HepG2 (cell line): ENCODE results near the gene SOCS1. TPM values are rescaled to one million over a fixed set of nuclear protein-coding genes. Genes with fewer than 3 reads are reported as not detected.

Experiments
- ATAC-seq: fragments of 200-7000 bp; cut with Tn5 transposase; 3 replicates; pipeline ENCODE4 v1.9.1; 2020; ENCODE audit warnings: mild to moderate bottlenecking, moderate library complexity
- BruUV-seq: library from RNA; stranded (reverse); fragments of 400-500 nt; replicated peaks from 2 replicates; lab custom pipeline; 2021; lab: Mats Ljungman, UMichigan
- CTCF ChIA-PET: fragments of 300-600 bp; formaldehyde crosslinking; extraction: SDS; loops from one replicate; lab custom pipeline; 2021; ENCODE audit warnings: low total read pairs, inconsistent platforms, low intra/inter-chr PET ratio; lab: Yijun Ruan, JAX
- POLR2A ChIA-PET: fragments of 350-600 bp; sonication (Branson Sonifier 250); formaldehyde crosslinking; loops from one replicate; lab custom pipeline; 2020; ENCODE audit warnings: antibody characterized with exemption, inconsistent platforms; lab: Yijun Ruan, JAX
- DNase-seq: peaks from one replicate; pipeline ENCODE4 v3.0.0-alpha.2; 2015; ENCODE audit warnings: low spot score
- FAIRE-seq: peaks from 3 replicates; lab custom pipeline; 2011; peaks lifted over from hg19 to GRCh38; lab: Jason Lieb, UNC
- H2AFZ ChIP-seq: one replicate; pipeline ENCODE4 v1.6.1; 2011; ENCODE audit warnings: low read length, inconsistent platforms
- H3K27ac ChIP-seq: fragments of 300-600 bp; 3 replicates; pipeline ENCODE4 v1.8.0; 2011; ENCODE audit warnings: mixed run types, mild to moderate bottlenecking, mixed read lengths, low read length, inconsistent platforms; ENCODE audit not compliant: insufficient read depth; ENCODE audit errors: extremely low read length
- H3K27me3 ChIP-seq, 2 experiments: fragments of 200-600 bp in 1 of 2; 2 replicates in 1 of 2; 3 replicates in 1 of 2; pipeline versions ENCODE4 v1.6.0 to v1.8.0; 2011; ENCODE audit warnings: low read length in 2 of 2, mild to moderate bottlenecking in 2 of 2, moderate library complexity in 2 of 2, inconsistent platforms in 1 of 2; ENCODE audit not compliant: insufficient read depth in 2 of 2, control insufficient read depth in 1 of 2
- H3K36me3 ChIP-seq, 2 experiments: fragments of 200-600 bp in 1 of 2; replicated peaks in 1 of 2; 2 replicates in 1 of 2; 3 replicates in 1 of 2; pipeline versions ENCODE4 v1.5.1 to v1.8.0; 2011; ENCODE audit warnings: low read length in 2 of 2, inconsistent platforms in 1 of 2; ENCODE audit not compliant: insufficient read depth in 2 of 2, control insufficient read depth in 1 of 2
- H3K4me1 ChIP-seq: 2 replicates; pipeline ENCODE4 v1.5.1; 2012; ENCODE audit warnings: low read length, inconsistent platforms; ENCODE audit not compliant: insufficient read depth
- H3K4me2 ChIP-seq: 2 replicates; pipeline ENCODE4 v1.6.0; 2011; ENCODE audit warnings: low read depth, low read length, inconsistent platforms
- H3K4me3 ChIP-seq, 3 experiments: fragments of 200-600 bp in 1 of 3; sonication (generic), shearing (Covaris generic) in 1 of 3; replicated peaks in 1 of 3; 2 replicates each; pipeline ENCODE4 v1.5.1; 2011 to 2016; ENCODE audit warnings: low read length in 3 of 3, inconsistent platforms in 2 of 3, low read depth in 2 of 3, mild to moderate bottlenecking in 2 of 3, control low read depth in 1 of 3, mixed read lengths in 1 of 3; ENCODE audit not compliant: insufficient read depth in 1 of 3
- H3K79me2 ChIP-seq: one replicate; pipeline ENCODE4 v1.6.1; 2011; ENCODE audit warnings: low read length, inconsistent platforms; ENCODE audit not compliant: insufficient read depth
- H3K9ac ChIP-seq: 2 replicates; pipeline ENCODE4 v1.6.0; 2011; ENCODE audit warnings: mild to moderate bottlenecking, low read depth, low read length, inconsistent platforms; ENCODE audit not compliant: insufficient read depth
- H3K9me3 ChIP-seq: 2 replicates; pipeline ENCODE4 v1.5.1; 2012; ENCODE audit warnings: mild to moderate bottlenecking, low read length
- H4K20me1 ChIP-seq: 2 replicates; pipeline ENCODE4 v1.6.0; 2011; ENCODE audit warnings: inconsistent platforms, mild to moderate bottlenecking, low read length, moderate library complexity; ENCODE audit not compliant: insufficient read depth
- AFF4 ChIP-seq: sonication (generic); formaldehyde crosslinking; IDR thresholded peaks from 2 replicates; pipeline ENCODE4 v1.4.0; 2020; ENCODE audit warnings: missing genetic modification reagents
- E2F2 ChIP-seq: sonication (generic); formaldehyde crosslinking; IDR thresholded peaks from 2 replicates; pipeline ENCODE4 v1.4.0; 2020; ENCODE audit warnings: missing genetic modification reagents, borderline replicate concordance
- GFI1 ChIP-seq: sonication (generic); formaldehyde crosslinking; IDR thresholded peaks from 2 replicates; pipeline ENCODE4 v1.5.0; 2020; ENCODE audit warnings: missing genetic modification reagents, mild to moderate bottlenecking, borderline replicate concordance
- HCFC1 ChIP-seq: fragments of 150-350 bp; IDR thresholded peaks from 2 replicates; pipeline ENCODE4 v1.6.1; 2014; ENCODE audit warnings: low read depth, low read length
- HOXA9 ChIP-seq: sonication (generic); formaldehyde crosslinking; IDR thresholded peaks from 2 replicates; pipeline ENCODE4 v1.8.1; 2022; ENCODE audit warnings: missing genetic modification reagents, mild to moderate bottlenecking, moderate library complexity, borderline replicate concordance
- KDM6A ChIP-seq: IDR thresholded peaks from 2 replicates; pipeline ENCODE4 v1.6.1; 2016; ENCODE audit warnings: low read depth
- NBN ChIP-seq: fragments of 450-650 bp; conservative IDR thresholded peaks from 2 replicates; pipeline ENCODE4 v1.6.1; 2017
- STAT5B ChIP-seq: sonication (generic); formaldehyde crosslinking; IDR thresholded peaks from 2 replicates; pipeline ENCODE4 v1.4.0; 2020; ENCODE audit warnings: missing genetic modification reagents
- TBL1XR1 ChIP-seq: fragments of 150-350 bp; IDR thresholded peaks from 2 replicates; pipeline ENCODE4 v1.6.1; 2014; ENCODE audit warnings: borderline replicate concordance, low read length; ENCODE audit not compliant: partially characterized antibody
- THAP7 ChIP-seq: sonication (generic); formaldehyde crosslinking; IDR thresholded peaks from 2 replicates; pipeline ENCODE4 v1.8.1; 2023; ENCODE audit warnings: mild to moderate bottlenecking, missing genetic modification reagents
- ZBTB39 ChIP-seq: sonication (generic); formaldehyde crosslinking; IDR thresholded peaks from 2 replicates; pipeline ENCODE4 v1.5.0; 2020; ENCODE audit warnings: missing genetic modification reagents
- ZBTB8A ChIP-seq: sonication (generic); formaldehyde crosslinking; IDR thresholded peaks from 2 replicates; pipeline ENCODE4 v1.4.0; 2020; ENCODE audit warnings: mild to moderate bottlenecking, low read depth, missing genetic modification reagents, borderline replicate concordance
- ZNF333 ChIP-seq: sonication (generic); formaldehyde crosslinking; IDR thresholded peaks from 2 replicates; pipeline ENCODE4 v1.4.0; 2020; ENCODE audit warnings: mild to moderate bottlenecking, missing genetic modification reagents, borderline replicate concordance
- ZNF350 ChIP-seq: sonication (generic); formaldehyde crosslinking; IDR thresholded peaks from 2 replicates; pipeline ENCODE4 v1.4.0; 2020; ENCODE audit warnings: mild to moderate bottlenecking, low read depth, missing genetic modification reagents, borderline replicate concordance
- ZNF576 ChIP-seq: sonication (generic); formaldehyde crosslinking; IDR thresholded peaks from 2 replicates; pipeline ENCODE4 v1.4.0; 2020; ENCODE audit warnings: mild to moderate bottlenecking, missing genetic modification reagents
- ZNF652 ChIP-seq: IDR thresholded peaks from 2 replicates; pipeline ENCODE4 v1.6.1; 2016; ENCODE audit warnings: low read depth, borderline replicate concordance
- ZNF792 ChIP-seq: IDR thresholded peaks from 2 replicates; pipeline ENCODE4 v1.6.1; 2016
- WGBS: methylation state at CpG from one replicate; pipeline ENCODE4 v1.1.6; 2017; ENCODE audit warnings: low lambda C conversion rate; 5-methylcytosine and 5-hydroxymethylcytosine counted together
- in situ Hi-C: cut with HindIII; loops from 2 replicates; pipeline ENCODE4 v1.10.0; 2017; ENCODE audit warnings: low pct_unique_long_range_greater_than_20kb; ENCODE audit not compliant: extremely low pct_ligation_motif_present
- intact Hi-C: fragments of 100-400 bp; cut with micrococcal nuclease; formaldehyde crosslinking; loops from one replicate; pipeline ENCODE4 v1.10.0; 2022; ENCODE audit not compliant: unreplicated experiment
- polyA plus RNA-seq, 8 experiments: library from polyadenylated mRNA; depleted of rRNA in 3 of 8; stranded (reverse) in 7 of 8; unstranded in 1 of 8; fragments of >200 nt; fragmentation: Illumina TruSeq in 4 of 8; extraction: Trizol in 4 of 8; gene quantifications; 2 replicates each; pipeline versions ENCODE4 v1.2.1 to v1.2.3, GENCODE V29; 2011 to 2016; ENCODE audit warnings: low read depth in 4 of 8, missing spikeins in 1 of 8, mixed read lengths in 1 of 8; ENCODE audit not compliant: insufficient read depth in 1 of 8
- total RNA-seq, 5 experiments: library from RNA; depleted of rRNA; stranded (reverse); fragments of >200 nt; fragmentation: Illumina TruSeq; extraction: Trizol; gene quantifications; 2 replicates each; pipeline ENCODE4 v1.2.3, GENCODE V29; 2016; ENCODE audit warnings: low read depth in 1 of 5

SOCS1 gene
- total and polyA plus RNA-seq, 2 of the 13 experiments (the other 11 are each of a cell fraction or from before 2014, with no cell fraction given) = 5.3 to 6.3 TPM

GRCh38 chr16:11210260-11210659 is 45.7 kb downstream of the SOCS1 start:
- no peak overlapping the region for H3K4me3 ChIP-seq
- TF ChIP-seq ZNF652 (CRISPR knock-in tag) (no peak), HCFC1 (no peak), THAP7 (CRISPR knock-in tag) (no peak), ZBTB39 (CRISPR knock-in tag) (no peak), E2F2 (CRISPR knock-in tag) (no peak), KDM6A (CRISPR knock-in tag) (no peak), ZNF350 (CRISPR knock-in tag) (no peak), HOXA9 (CRISPR knock-in tag) (no peak), GFI1 (CRISPR knock-in tag) (no peak), ZBTB8A (no peak), AFF4 (CRISPR knock-in tag) (no peak), ZNF792 (CRISPR knock-in tag) (no peak), ZNF333 (no peak), TBL1XR1 (no peak), STAT5B (CRISPR knock-in tag) (no peak), ZNF576 (CRISPR knock-in tag) (no peak), NBN (no peak)
- TF ChIP-seq, all 625 proteins: peak for 0
- Histone ChIP-seq H3K79me2 (no peaks in the 10 kb centered on the region), H3K27ac (no peak overlapping the region), H3K36me3 (no peaks in the 10 kb centered on the region), H3K27me3 (peaks cover 3 to 42% of the 10 kb centered on the region in 2 experiments), H3K4me1 (peaks cover 16% of the 10 kb centered on the region), H4K20me1 (no peaks in the 10 kb centered on the region), H3K4me2 (no peak overlapping the region), H3K9ac (no peak overlapping the region), H2AFZ (no peak overlapping the region), H3K9me3 (peaks cover 7% of the 10 kb centered on the region)
- no TSS peak for BruUV-seq
- ChIA-PET POLR2A (no interaction called here), CTCF (no interaction called here)
- in situ Hi-C loops (no loop called here), intact Hi-C loops (loop anchor here (2.0 kb wide), 1 partner anchor 239 kb away; no protein-coding TSS in a partner anchor)
- ATAC-seq (no peak), FAIRE-seq (no peak), DNase-seq (no peak)
- WGBS = 46% methylated on average over 11 of the region's 11 CpGs
